ENCODE measurements around the gene PABPN1.

Gene PABPN1

DNA sequence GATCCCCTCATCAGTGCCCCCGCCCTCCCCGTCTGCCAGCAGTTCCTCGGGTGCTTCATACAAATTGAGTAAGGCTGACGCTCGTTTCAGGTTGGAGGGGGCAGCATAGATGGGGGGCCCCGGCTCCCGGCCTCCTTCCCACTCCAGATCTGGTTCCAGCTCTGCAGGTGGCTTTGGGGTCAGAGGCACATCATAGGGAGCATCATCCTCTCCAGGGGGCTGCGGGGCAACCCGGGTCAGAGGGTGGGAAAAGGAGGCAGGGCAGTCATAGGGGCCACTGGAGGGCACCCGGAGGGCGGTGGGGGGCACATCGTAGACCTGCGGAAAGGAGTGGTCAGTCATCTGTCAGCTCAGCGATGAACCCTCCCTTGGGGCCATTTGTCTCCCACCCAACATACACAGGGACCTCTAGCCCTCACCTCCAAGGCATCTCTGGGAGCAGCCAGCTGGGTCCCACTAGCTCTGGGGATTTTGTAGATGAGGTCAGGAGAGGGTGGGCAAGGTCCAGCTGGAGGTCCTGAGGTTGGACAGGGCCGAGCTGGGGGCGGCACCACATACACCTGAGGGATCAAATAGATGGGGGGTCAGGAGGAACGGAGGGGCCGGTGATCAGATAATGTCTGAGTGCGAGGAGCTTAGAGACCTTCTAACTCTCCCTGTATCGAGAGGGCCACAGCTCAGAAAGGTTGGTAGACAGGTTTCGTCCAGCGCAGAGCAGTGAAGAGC is 38.6 kb downstream of the PABPN1 start:
- DNase-seq, result no peak

DNA sequence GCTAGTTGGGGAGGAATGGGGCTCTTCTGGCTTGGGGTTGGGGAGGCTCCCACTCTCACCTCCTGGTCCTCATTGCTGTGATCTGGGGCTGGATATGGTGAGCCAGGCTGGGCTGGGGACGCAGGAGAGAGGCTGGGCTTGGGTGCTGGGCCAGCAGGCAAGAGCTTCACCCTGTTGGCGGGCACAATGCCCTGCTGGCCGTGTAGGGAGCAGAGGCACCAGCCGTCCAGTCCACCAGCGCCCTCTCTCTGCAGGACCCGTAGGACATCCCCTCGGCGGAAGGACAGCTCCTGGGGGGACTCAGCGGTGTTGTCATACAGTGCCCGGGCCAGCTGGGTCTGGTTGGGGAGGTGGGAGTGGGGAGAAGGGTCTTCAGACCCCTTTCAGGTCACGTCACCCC is 39.2 kb downstream of the PABPN1 start:
- no peak for DNase-seq

DNA sequence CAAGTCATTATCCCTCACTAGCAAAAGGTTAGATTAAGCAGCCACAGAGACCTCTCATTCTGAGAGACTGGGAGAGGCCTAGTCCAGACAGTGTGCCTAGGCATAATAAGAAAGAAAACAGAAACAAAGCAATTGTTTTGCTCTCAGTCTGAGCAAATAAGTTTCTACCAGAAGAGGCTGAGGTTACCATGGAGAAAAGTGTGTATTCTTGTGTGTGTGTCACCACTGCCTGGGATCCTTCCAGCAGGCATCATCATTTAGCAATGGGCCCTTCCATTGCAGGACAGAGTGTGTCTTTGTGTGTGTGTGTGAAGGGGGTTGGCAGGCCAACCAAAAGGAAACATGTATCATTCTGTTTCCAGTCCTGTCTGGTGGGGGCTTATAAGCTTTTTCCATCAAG is 40.1 kb downstream of the PABPN1 start:
- DNase-seq, result no peak

DNA sequence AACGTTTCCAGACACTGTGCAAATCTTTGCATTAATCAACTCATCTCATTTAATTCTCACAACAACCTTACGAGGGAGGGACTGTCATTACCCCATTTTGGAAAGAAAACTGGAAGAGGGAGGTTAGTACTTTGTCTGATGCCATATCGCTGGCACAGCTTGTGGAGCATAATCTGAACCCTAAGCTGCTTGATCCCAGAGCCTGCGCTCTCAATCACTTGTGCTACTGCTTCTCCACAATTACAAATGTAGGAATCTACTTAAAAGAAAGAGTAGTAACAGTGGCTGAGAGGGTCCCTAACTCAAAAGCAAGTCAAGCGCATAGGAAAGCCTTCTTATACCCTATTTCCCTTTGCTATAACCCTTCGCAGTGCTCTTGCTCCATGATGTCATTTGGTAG is 40.5 kb downstream of the PABPN1 start:
- DNase-seq, result no peak

DNA sequence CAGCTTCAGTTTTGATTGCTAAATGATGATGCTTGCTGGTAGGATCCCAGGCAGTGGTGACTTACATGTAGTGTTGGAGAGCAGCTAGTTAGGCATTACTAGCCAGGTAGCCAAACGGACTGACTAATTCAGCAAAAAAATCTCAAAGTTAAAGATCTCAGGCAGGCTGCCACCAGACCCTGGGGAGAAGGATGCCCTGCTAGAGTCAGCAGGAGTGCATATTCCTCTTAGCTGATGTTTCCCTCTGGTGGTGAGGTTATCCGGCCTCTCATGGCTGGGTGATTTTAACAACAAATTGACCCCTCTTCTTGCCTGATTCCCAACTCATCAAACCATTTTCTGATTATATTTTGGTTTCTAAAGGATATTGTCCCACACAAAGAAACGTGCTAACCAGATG is 40.9 kb downstream of the PABPN1 start:
- no peak for DNase-seq

DNA sequence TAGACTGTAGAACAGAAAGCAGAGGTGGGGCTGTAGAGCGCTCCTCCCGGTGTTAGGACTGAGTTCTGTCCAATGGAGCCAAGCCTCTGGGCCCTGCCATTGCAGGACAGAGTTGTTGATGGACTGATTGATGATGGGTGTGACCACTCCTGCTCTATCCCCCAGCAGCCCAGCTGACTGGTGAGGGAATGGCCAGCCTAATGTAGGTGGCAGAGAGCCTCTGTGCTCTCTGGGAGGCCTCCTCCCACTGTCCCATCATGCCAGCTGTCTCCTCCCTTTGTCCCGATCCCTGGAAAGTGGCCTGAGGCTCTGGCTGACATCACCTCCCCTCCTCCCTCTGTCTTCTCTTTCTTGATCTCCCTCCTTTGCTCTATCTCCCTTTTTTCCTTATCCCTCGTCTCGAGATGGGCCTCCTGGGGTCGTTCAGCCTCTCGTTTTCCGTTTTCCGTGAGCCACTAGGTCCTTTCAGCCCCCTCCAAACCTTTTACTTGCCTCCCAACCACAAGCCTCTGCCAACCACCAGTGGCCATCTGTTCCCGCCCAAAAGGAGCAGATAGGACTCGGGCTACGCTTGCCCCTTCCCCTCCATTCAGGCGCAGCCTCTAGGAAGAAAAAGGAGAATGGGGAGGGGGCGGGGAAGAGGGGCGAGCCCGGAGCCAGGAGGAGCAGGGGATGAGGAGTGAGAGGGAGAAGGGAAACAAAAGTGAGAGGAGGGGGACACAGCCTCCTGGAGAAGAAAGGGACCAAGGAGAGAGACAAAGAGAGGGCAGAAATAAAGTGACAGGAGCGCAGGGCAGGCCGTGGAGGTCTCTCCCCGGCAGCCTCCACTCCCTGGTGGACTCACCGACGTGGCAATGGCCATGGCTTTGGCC is 43.1 kb downstream of the PABPN1 start:
- no peak for DNase-seq

DNA sequence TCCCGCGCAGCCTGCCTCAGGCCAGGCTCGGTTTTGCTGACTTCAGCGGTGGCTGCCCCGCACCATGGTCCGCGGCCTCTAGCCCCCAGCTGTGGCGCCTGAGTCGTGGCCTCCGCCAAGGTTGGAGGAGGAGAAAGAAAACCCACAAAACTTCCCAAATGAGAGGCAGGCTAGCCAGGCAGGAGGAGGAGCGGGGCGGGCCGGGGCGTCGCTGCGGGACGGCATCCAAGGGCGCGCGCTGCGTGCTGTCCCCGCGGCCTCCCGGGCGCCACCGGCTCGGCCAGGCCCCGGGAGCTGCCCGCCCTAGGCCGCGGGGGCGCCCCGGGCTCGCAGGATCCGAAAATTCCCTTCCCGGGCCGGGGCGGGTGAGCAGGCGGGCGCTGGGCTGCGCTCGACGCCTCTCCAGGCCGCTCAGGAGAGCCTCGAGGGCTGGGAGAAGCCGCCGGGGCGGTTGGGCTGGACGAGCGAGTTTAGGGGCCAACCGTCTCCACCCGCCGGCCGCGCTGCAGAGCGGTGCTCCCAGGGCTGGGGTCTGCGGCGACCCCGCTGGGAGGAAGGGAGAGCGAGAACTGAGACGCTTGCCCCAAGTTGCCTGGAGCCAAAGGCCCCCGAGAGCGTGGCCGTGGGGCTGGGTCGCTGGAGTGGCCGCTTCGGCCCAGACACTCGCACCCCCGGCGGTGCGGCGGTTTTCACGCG is 43.9 kb downstream of the PABPN1 start, which contains the start of gene EFS:
EFS (minus strand) TSS at position 137 of the 696 bp plus-strand sequence. CDS start 147 bp downstream, outside the sequence.
- DNase-seq, result no peak

DNA sequence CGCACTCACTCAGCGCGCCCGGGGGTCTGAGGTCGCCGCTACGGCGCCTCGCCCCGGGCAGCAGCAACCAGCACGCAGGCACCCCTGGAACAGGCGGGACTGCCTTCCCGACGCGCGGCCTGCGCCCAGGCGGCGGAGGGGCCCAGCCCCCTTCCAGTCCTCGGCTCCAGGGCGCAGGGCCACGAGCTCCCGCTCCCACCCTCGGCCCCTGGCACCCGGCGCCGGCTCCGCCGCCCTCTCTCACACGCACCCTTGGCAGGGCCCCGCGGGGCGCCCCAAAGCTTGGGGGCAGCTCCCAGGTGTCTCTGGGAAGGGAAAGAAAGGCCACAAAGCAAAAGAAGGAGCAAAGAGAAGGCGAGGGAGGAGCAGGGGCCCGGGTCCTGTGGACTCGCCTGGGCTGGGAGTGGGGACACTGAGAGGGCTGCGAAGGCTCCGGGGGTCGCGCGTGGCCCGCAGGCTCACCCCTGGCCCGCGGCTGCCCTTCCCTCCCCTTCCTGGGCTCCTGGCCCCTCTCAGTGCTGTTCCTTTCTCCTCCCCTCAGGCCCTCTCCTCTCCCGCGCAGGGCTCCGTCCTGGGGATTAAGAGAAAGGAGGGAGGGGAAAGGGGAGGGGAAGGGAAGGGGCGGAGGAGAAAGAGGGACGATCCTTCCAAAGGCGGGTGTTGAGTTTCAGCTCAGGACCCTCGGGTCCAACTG is 44.6 kb downstream of the PABPN1 start:
- DNase-seq, result no peak

DNA sequence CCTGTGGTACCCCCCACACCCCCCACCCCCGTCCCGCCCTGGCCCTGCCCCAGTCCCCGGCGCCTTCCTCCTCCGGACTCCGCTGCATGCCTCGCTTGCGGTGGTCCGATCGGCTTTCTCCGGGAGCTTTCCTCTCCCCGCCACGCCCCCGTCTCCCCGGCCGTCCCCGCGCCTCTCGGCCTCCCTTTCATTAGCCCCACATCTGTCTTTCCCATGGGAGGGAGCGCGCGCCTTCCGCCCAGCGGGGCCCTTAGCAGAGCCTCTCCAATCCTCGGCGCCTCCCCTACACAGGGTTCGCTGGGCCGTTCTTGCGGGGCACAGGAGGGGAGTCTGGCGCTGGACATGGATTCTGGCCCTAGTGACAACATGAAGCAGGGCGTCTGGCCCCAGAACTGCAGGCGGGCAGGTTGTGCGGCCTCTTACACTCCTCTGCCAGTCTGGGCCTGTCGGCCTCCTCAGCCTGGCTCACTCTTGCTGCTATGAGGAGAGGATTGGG is 45.2 kb downstream of the PABPN1 start:
- no peak for DNase-seq

DNA sequence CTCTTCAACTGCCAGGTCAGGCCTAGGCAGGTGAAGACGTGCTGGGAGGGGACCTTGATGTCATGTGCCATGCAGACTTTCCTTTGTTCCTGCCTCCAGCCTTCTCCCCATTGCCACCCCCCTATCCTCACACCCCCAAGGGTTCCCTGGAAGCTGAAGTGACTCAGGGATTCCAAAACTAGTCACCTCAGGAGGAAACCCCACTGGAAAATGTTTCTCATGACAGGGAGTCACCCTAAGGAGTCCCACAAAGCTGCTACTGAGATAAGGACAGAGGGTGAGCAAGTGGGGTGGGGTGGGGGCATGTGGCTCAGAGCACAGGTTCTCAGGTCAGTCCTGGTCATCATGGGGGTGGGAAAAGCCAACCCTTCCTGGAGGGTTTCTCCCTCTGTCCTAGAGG is 49.0 kb downstream of the PABPN1 start:
- no peak for DNase-seq

DNA sequence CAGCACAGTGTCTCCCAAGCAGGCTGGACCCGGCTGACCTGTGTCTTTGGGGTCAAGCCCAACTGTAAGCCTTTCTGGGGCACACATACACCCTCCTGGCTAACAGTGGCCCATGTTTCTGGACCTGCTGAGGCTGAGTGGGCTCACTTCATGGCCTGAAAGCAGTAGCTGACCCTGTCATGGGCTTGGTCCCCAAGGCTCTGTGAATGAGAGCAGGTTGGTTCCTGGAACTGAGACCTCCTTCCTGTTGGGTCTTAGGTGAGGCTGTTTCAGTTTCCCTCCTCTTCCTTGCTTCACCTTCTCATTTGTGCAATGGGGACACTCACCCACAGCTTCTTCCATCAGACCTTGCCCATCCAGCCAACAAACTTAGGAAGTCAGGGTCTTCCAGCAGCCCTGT is 50.6 kb downstream of the PABPN1 start:
- DNase-seq, result no peak

DNA sequence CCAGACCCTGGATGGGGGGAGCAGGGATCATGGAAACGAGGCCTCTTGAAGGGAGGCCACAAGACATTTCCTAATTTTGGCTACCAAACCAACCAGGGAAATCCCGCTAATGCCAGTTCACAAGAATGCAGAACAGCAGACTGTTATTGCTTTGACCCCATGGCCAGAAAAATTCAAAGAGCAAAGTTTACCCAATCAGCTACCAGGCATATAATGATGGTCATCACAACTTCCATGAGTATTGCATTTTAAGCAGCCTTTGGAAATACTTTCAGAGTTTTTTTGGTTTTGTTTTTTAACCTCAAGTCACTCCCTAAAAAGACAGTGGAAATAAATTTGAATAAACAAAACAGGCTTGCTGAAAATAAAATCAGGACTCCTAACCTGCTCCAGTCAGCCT is 51.3 kb downstream of the PABPN1 start, which contains the start of gene IL25:
IL25 (plus strand) TSS at position 301 of the 400 bp plus-strand sequence.
- no peak for DNase-seq

DNA sequence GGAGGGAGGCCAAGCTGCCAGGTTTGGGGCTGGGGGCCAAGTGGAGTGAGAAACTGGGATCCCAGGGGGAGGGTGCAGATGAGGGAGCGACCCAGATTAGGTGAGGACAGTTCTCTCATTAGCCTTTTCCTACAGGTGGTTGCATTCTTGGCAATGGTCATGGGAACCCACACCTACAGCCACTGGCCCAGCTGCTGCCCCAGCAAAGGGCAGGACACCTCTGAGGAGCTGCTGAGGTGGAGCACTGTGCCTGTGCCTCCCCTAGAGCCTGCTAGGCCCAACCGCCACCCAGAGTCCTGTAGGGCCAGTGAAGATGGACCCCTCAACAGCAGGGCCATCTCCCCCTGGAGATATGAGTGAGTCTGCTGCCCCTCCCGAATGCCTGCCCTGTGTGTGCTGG is 51.8 kb downstream of the PABPN1 start:
- DNase-seq, result no peak
